ENCODE results near the gene ARMC5.

GRCh38 chr16:31484491-31485171 is 25.3 kb downstream of the ARMC5 start:
- TF ChIP-seq CTCF (IDR thresholded peaks at IDR 0.05), result no peak
- no peak for TF ChIP-seq EP300 (IDR thresholded peaks at IDR 0.05)
